22Rv1 (cell line): ENCODE results near the gene AGMO.

Source experiments
- H3K27ac ChIP-seq: fragments of 450-650 bp; 2 replicates; pipeline ENCODE4 v1.5.1; 2017
- ZFX ChIP-seq: fragments of 450-650 bp; IDR thresholded peaks from 2 replicates; pipeline ENCODE4 v1.6.1; 2017; ENCODE audit warnings: antibody characterized with exemption, borderline replicate concordance
- TF ChIP-seq, protein P1 (sequence below): fragments of 450-650 bp; IDR thresholded peaks from 2 replicates; pipeline ENCODE4 v1.5.1; 2017; ENCODE audit warnings: mild to moderate bottlenecking

AGMO gene

GRCh38 chr7:15419596-15419995, 142.2 kb downstream of the AGMO start:
- no peak overlapping the region for H3K27ac ChIP-seq
- TF ChIP-seq, protein P1, sequence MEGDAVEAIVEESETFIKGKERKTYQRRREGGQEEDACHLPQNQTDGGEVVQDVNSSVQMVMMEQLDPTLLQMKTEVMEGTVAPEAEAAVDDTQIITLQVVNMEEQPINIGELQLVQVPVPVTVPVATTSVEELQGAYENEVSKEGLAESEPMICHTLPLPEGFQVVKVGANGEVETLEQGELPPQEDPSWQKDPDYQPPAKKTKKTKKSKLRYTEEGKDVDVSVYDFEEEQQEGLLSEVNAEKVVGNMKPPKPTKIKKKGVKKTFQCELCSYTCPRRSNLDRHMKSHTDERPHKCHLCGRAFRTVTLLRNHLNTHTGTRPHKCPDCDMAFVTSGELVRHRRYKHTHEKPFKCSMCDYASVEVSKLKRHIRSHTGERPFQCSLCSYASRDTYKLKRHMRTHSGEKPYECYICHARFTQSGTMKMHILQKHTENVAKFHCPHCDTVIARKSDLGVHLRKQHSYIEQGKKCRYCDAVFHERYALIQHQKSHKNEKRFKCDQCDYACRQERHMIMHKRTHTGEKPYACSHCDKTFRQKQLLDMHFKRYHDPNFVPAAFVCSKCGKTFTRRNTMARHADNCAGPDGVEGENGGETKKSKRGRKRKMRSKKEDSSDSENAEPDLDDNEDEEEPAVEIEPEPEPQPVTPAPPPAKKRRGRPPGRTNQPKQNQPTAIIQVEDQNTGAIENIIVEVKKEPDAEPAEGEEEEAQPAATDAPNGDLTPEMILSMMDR = no peak
- TF ChIP-seq ZFX = no peak

GRCh38 chr7:15418264-15418663, 143.6 kb downstream of the AGMO start:
- no peak overlapping the region for H3K27ac ChIP-seq
- TF ChIP-seq, protein P1 = no peak
- TF ChIP-seq ZFX = no peak

DNA sequence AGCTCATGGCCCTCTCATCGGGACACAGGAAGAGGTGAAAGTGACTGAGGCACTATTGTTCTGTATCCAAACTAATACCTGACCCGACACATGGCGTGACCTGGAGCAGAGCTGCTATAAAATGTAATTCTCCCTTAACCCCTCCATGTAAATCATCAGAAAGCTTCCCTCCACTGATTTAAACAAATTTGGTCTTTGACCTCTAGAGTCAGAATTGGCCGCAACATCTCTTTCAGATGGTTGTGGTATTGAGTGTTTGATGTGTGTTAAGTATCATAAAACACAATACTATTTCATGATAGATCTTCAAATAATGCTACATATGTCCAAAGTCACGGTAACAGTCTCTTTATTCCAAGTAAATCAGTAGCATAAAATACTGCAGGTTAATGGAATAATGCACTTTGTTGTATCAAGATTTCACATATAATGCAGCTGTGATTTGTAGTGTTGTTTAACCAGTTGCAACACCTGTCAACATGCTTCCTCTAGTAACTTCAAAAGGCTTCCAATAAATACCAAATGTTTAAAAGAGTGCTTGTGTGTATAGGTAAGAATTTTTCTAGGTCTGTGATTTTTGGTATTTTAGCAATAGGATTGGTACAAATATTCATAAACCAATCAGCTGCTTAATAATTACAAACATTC, 144.3 kb downstream of the AGMO start:
- TF ChIP-seq ZFX = no peak
- TF ChIP-seq, protein P1 = no peak
- H3K27ac ChIP-seq = no peak overlapping the region

DNA sequence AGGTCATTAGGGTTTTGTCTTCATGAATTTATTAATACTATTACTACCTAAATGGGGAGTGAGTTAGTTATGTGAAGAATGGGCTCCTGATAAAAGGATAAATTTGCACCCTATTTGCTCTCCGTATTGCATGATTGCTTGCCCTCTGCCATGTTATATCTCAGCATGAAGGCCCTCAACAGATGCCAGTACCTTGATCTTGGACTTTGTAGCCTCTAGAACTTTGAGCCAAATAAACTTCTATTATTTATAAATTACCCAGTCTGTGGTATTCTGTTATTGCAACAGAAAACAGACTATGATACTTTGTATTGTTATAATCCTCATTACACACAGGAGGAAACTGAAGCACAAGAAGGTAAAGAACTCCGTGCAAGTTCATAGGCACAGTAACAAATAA, 150.8 kb downstream of the AGMO start:
- no peak overlapping the region for H3K27ac ChIP-seq

GRCh38 chr7:15407910-15408309, 153.9 kb downstream of the AGMO start:
- TF ChIP-seq ZFX = no peak
- TF ChIP-seq, protein P1 = no peak
- H3K27ac ChIP-seq = no peak overlapping the region

More for the DNA sequence above, 150.8 kb downstream of the AGMO start:
- no peak for TF ChIP-seq ZFX
- TF ChIP-seq, protein P1 = no peak

DNA sequence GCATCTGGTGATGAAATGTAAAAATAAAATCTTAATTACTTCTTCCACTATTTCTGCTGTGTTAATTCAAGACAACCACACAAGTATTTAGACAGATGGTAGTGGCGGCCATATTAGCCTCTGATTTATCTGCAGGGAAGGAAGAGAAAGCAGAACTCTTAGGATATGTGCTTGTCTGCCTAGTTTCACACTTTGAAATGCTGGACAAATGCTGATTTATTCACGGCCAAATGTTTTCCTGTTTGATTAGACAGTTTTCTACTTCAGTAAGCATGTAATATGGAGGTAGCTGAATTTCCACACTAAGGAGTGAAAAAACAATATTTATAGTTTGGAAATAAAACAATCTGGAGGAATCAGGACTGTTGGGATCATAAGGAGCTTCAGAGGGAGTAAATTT, 158.1 kb downstream of the AGMO start:
- no peak for TF ChIP-seq ZFX
- TF ChIP-seq, protein P1 = no peak
- no peak overlapping the region for H3K27ac ChIP-seq

DNA sequence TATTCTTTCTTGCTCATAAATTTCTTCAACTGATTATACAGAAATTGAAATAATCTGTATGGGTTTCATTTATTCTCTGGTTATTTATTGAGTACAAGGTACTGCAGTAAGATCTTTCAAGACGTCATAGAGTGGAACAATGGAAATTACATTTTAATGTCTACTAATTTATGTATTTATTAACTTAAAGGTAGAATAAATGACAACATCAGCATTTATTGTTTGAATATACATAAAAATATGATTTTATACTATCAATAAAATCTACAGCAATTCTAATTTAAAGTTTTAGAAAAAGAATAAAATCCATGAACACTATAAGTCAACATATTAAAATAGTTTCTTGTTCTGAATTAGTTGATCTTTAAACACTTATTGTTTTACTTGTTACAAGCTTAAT, 158.5 kb downstream of the AGMO start:
- TF ChIP-seq, protein P1 = no peak
- no peak for TF ChIP-seq ZFX
- H3K27ac ChIP-seq = no peak overlapping the region
